HL-60 (cell line): Measurements from ENCODE around the gene C3orf62.

ENCODE experiments used
- POLR2AphosphoS5 ChIP-seq: IDR thresholded peaks from 2 replicates; pipeline ENCODE4 v1.6.1; 2012; ENCODE audit warnings: low read depth
- TF ChIP-seq, protein P1 (sequence below): IDR thresholded peaks from one replicate; pipeline ENCODE4 v1.5.1; 2011; ENCODE audit warnings: low read length, control low read depth, inconsistent platforms; ENCODE audit not compliant: insufficient read depth

DNA sequence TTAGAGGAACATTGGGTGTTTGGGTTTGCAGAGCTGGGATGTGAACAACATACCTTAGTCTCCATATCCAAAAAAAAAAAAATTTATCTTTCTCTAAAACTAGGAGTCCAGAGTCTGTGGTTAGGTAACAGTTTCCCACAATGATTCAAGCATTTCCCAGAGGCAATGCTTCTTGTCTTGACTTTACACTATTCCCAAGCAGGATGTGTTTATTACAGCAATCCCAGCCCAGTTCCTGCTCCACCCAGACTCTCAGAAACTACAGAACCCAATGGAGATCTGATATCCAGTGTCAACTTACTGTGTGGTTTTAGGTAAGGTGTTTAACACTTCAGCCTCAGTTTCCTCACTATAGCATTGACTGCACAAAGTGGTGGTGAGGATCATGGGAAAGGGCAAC is 2.3 kb upstream of the C3orf62 start:
- TF ChIP-seq, protein P1, sequence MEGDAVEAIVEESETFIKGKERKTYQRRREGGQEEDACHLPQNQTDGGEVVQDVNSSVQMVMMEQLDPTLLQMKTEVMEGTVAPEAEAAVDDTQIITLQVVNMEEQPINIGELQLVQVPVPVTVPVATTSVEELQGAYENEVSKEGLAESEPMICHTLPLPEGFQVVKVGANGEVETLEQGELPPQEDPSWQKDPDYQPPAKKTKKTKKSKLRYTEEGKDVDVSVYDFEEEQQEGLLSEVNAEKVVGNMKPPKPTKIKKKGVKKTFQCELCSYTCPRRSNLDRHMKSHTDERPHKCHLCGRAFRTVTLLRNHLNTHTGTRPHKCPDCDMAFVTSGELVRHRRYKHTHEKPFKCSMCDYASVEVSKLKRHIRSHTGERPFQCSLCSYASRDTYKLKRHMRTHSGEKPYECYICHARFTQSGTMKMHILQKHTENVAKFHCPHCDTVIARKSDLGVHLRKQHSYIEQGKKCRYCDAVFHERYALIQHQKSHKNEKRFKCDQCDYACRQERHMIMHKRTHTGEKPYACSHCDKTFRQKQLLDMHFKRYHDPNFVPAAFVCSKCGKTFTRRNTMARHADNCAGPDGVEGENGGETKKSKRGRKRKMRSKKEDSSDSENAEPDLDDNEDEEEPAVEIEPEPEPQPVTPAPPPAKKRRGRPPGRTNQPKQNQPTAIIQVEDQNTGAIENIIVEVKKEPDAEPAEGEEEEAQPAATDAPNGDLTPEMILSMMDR: no peak
- no peak for TF ChIP-seq POLR2AphosphoS5
